HG02970 (cell line): ENCODE data around the gene KAT5.
"Not testable (repeated sequence)": the region's sequence is repeated elsewhere in the genome, so short reads cannot be mapped to it uniquely, and the experiment has no call there.

Source experiments
- ATAC-seq: cut with Tn5 transposase; IDR thresholded peaks from one replicate; pipeline ENCODE4 v1.9.1; 2021; ENCODE audit warnings: mild to moderate bottlenecking, moderate library complexity, moderate number of reproducible peaks; ENCODE audit not compliant: unreplicated experiment, low FRiP score

Gene KAT5

GRCh38 chr11:65708451-65708850, 3.6 kb upstream of the KAT5 start:
- ATAC-seq, result no peak

- no peak for ATAC-seq
Observed at GRCh38 chr11:65709661-65710060, 2.4 kb upstream of the KAT5 start.

GRCh38 chr11:65710421-65710820, 1.6 kb upstream of the KAT5 start:
- ATAC-seq, result no peak

GRCh38 chr11:65712633-65713076, 603 bp downstream of the KAT5 start:
- no peak for ATAC-seq

GRCh38 chr11:65713212-65713969, 1.3 kb downstream of the KAT5 start:
- no peak for ATAC-seq

GRCh38 chr11:65714433-65714832, 2.4 kb downstream of the KAT5 start:
- no peak for ATAC-seq

GRCh38 chr11:65716302-65716701, 4.2 kb downstream of the KAT5 start:
- no peak for ATAC-seq

- no peak for ATAC-seq
Observed at GRCh38 chr11:65716774-65717405, 4.8 kb downstream of the KAT5 start.

- no peak for ATAC-seq
Observed at GRCh38 chr11:65717906-65718305, 5.9 kb downstream of the KAT5 start.

- no peak for ATAC-seq
Observed at GRCh38 chr11:65718531-65718930, 6.5 kb downstream of the KAT5 start.

GRCh38 chr11:65718964-65719492, 7.0 kb downstream of the KAT5 start:
- no peak for ATAC-seq

GRCh38 chr11:65719871-65720210, 7.8 kb downstream of the KAT5 start:
- ATAC-seq, result peak; percentile 7

GRCh38 chr11:65720211-65720934, 8.3 kb downstream of the KAT5 start, which contains the start of gene RNASEH2C:
Gene RNASEH2C, minus strand, starts transcription at chr11:65720798. Its CDS starts 40 bp downstream, at chr11:65720758.
- ATAC-seq, result peak; percentile 67

GRCh38 chr11:65722261-65722660, 10.2 kb downstream of the KAT5 start:
- ATAC-seq, result no peak

GRCh38 chr11:65726660-65727059, 14.6 kb downstream of the KAT5 start:
- ATAC-seq, result no peak

GRCh38 chr11:65727865-65728264, 15.8 kb downstream of the KAT5 start:
- no peak for ATAC-seq

GRCh38 chr11:65730461-65730860, 18.4 kb downstream of the KAT5 start:
- no peak for ATAC-seq

- not testable (repeated sequence) for ATAC-seq
Observed at GRCh38 chr11:65735111-65735510, 23.1 kb downstream of the KAT5 start.

- no peak for ATAC-seq
Observed at GRCh38 chr11:65736810-65737209, 24.8 kb downstream of the KAT5 start.

- no peak for ATAC-seq
Observed at GRCh38 chr11:65739022-65739421, 27.0 kb downstream of the KAT5 start.

GRCh38 chr11:65741185-65741584, 29.1 kb downstream of the KAT5 start:
- ATAC-seq, result no peak
